ENCODE data around the gene TSSK6.

GRCh38 chr19:19527371-19527656, 12.0 kb upstream of the TSSK6 start:
- TF ChIP-seq RFX5 (IDR thresholded peaks at IDR 0.05; ENCODE audit: low read depth, low read length) = no peak
- no peak for TF ChIP-seq ZNF384 (IDR thresholded peaks at IDR 0.05; ENCODE audit: borderline replicate concordance, low read depth, low read length)
- no peak for TF ChIP-seq RELA (IDR thresholded peaks at IDR 0.05; ENCODE audit: borderline replicate concordance, partially characterized antibody)
- no peak for TF ChIP-seq TAF1 (IDR thresholded peaks at IDR 0.05; ENCODE audit: borderline replicate concordance, low read depth, low read length)
- no peak for TF ChIP-seq POLR2A (IDR thresholded peaks at IDR 0.05; ENCODE audit: low read depth, low read length)
- no peak for TF ChIP-seq SRF (IDR thresholded peaks at IDR 0.05; ENCODE audit: low read depth in 2 of 2, low read length in 2 of 2)
- no peak for TF ChIP-seq REST (IDR thresholded peaks at IDR 0.05; ENCODE audit: low read depth, low read length)
- no peak for TF ChIP-seq EZH2 (IDR thresholded peaks at IDR 0.05; ENCODE audit: borderline replicate concordance, control insufficient read depth, low read depth, low read length)
- TF ChIP-seq, protein P1, sequence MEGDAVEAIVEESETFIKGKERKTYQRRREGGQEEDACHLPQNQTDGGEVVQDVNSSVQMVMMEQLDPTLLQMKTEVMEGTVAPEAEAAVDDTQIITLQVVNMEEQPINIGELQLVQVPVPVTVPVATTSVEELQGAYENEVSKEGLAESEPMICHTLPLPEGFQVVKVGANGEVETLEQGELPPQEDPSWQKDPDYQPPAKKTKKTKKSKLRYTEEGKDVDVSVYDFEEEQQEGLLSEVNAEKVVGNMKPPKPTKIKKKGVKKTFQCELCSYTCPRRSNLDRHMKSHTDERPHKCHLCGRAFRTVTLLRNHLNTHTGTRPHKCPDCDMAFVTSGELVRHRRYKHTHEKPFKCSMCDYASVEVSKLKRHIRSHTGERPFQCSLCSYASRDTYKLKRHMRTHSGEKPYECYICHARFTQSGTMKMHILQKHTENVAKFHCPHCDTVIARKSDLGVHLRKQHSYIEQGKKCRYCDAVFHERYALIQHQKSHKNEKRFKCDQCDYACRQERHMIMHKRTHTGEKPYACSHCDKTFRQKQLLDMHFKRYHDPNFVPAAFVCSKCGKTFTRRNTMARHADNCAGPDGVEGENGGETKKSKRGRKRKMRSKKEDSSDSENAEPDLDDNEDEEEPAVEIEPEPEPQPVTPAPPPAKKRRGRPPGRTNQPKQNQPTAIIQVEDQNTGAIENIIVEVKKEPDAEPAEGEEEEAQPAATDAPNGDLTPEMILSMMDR (IDR thresholded peaks at IDR 0.05 in 2 of 3, conservative IDR thresholded peaks at IDR 0.05 in 1 of 3; ENCODE audit: control insufficient read depth in 2 of 3, extremely low read depth in 1 of 3, insufficient read depth in 1 of 3, low read depth in 3 of 3, low read length in 3 of 3) = no peak
- TF ChIP-seq PBX3 (IDR thresholded peaks at IDR 0.05; ENCODE audit: insufficient replicate concordance, low read depth, low read length) = no peak

Measured in GM12878 (cell line).